GM19239 (cell line): ENCODE results near the gene LAMB2.

Experiments
- DNase-seq: peaks from one replicate; pipeline ENCODE4 v3.0.0; 2011; ENCODE audit warnings: low spot score; ENCODE audit not compliant: insufficient read length
- FAIRE-seq: peaks from 2 replicates; lab custom pipeline; 2011; peaks lifted over from hg19 to GRCh38; lab: Jason Lieb, UNC

Gene LAMB2

GRCh38 chr3:49081429-49081828 lies 51.4 kb downstream of the LAMB2 start:
- DNase-seq: no peak
- no peak for FAIRE-seq

- FAIRE-seq: no peak
- no peak for DNase-seq
These were observed 53.6 kb downstream of the LAMB2 start for GRCh38 chr3:49079270-49079669.

- DNase-seq (no peak), FAIRE-seq (no peak)
These were observed 56.2 kb downstream of the LAMB2 start for GRCh38 chr3:49076646-49077045.

- DNase-seq: no peak
- FAIRE-seq: no peak
These were observed 56.7 kb downstream of the LAMB2 start for GRCh38 chr3:49076116-49076515.
